Pulmonary artery endothelial cell (primary cell): ENCODE measurements around the gene CORO1C. TPM values are rescaled to one million over a fixed set of nuclear protein-coding genes. Genes with fewer than 3 reads are reported as not detected.
"Not testable (repeated sequence)": the region's sequence is repeated elsewhere in the genome, so short reads cannot be mapped to it uniquely, and the experiment has no call there.

Source experiments
- DNase-seq: peaks from one replicate; pipeline ENCODE4 v3.0.0-alpha.2; 2011; ENCODE audit warnings: low read depth, low spot score
- total RNA-seq: library from RNA; depleted of rRNA; stranded (reverse); fragments of >200 nt; gene quantifications from 2 replicates; pipeline ENCODE4 v1.2.3, GENCODE V29; 2014

The CORO1C gene
- total RNA-seq, 1 donor from 2014 or later, result 278 TPM

- DNase-seq, result no peak
Measured at GRCh38 chr12:108676707-108677106, 54.6 kb downstream of the CORO1C start.

- no peak for DNase-seq
Measured at GRCh38 chr12:108675792-108676191, 55.5 kb downstream of the CORO1C start.

- DNase-seq, result no peak
Measured at GRCh38 chr12:108672054-108672453, 59.3 kb downstream of the CORO1C start.

- no peak for DNase-seq
Measured at GRCh38 chr12:108671110-108671509, 60.2 kb downstream of the CORO1C start.

- no peak for DNase-seq
Measured at GRCh38 chr12:108670066-108670631, 61.2 kb downstream of the CORO1C start.

GRCh38 chr12:108668542-108668941 lies 62.8 kb downstream of the CORO1C start:
- DNase-seq, result no peak

- no peak for DNase-seq
Measured at GRCh38 chr12:108668063-108668462, 63.3 kb downstream of the CORO1C start.

GRCh38 chr12:108667349-108667748 lies 64.0 kb downstream of the CORO1C start:
- no peak for DNase-seq

GRCh38 chr12:108666401-108666881 lies 64.9 kb downstream of the CORO1C start:
- no peak for DNase-seq

GRCh38 chr12:108665608-108666202 lies 65.6 kb downstream of the CORO1C start:
- DNase-seq, result no peak

GRCh38 chr12:108664338-108665258 lies 66.7 kb downstream of the CORO1C start:
- DNase-seq, result peak; percentile 92

GRCh38 chr12:108663324-108664015 lies 67.8 kb downstream of the CORO1C start:
- no peak for DNase-seq

- not testable (repeated sequence) for DNase-seq
Measured at GRCh38 chr12:108658115-108658514, 73.2 kb downstream of the CORO1C start.

- no peak for DNase-seq
Measured at GRCh38 chr12:108657130-108657745, 74.1 kb downstream of the CORO1C start.

- DNase-seq, result not testable (repeated sequence)
Measured at GRCh38 chr12:108656247-108656646, 75.1 kb downstream of the CORO1C start.

- not testable (repeated sequence) for DNase-seq
Measured at GRCh38 chr12:108655812-108656175, 75.5 kb downstream of the CORO1C start.

GRCh38 chr12:108654622-108655021 lies 76.7 kb downstream of the CORO1C start:
- DNase-seq, result not testable (repeated sequence)

- no peak for DNase-seq
Measured at GRCh38 chr12:108653922-108654321, 77.4 kb downstream of the CORO1C start.

GRCh38 chr12:108653082-108653516 lies 78.2 kb downstream of the CORO1C start:
- no peak for DNase-seq

GRCh38 chr12:108650083-108650482 lies 81.2 kb downstream of the CORO1C start:
- DNase-seq, result no peak

- peak; percentile 59 for DNase-seq
Measured at GRCh38 chr12:108649669-108650068, 81.6 kb downstream of the CORO1C start.
